GM12891 (cell line): ENCODE data around the gene TNS3.

Experiments used
- DNase-seq: peaks from one replicate; pipeline ENCODE4 v3.0.0; 2011; ENCODE audit warnings: low spot score; ENCODE audit not compliant: insufficient read length
- FAIRE-seq: peaks from 2 replicates; lab custom pipeline; 2011; peaks lifted over from hg19 to GRCh38; lab: Jason Lieb, UNC
- PAX5 ChIP-seq: IDR thresholded peaks from 2 replicates; pipeline ENCODE4 v1.6.1; 2011; ENCODE audit warnings: low read length, moderate library complexity, mild to moderate bottlenecking; ENCODE audit not compliant: insufficient read depth, severe bottlenecking
- POLR2A ChIP-seq: IDR thresholded peaks from 2 replicates; pipeline ENCODE4 v1.6.1; 2011; ENCODE audit warnings: low read depth, low read length, control low read depth
- POLR2AphosphoS5 ChIP-seq: IDR thresholded peaks from 2 replicates; pipeline ENCODE4 v1.6.1; 2011; ENCODE audit warnings: low read depth, low read length, control low read depth
- POU2F2 ChIP-seq: IDR thresholded peaks from 2 replicates; pipeline ENCODE4 v1.6.1; 2011; ENCODE audit warnings: low read depth, mild to moderate bottlenecking, control low read depth, low read length, moderate library complexity
- SPI1 ChIP-seq: IDR thresholded peaks from 2 replicates; pipeline ENCODE4 v1.6.1; 2011; ENCODE audit warnings: low read depth, low read length, control low read depth
- TAF1 ChIP-seq: IDR thresholded peaks from 2 replicates; pipeline ENCODE4 v1.6.1; 2011; ENCODE audit warnings: low read depth, low read length, control low read depth

Gene TNS3

GRCh38 chr7:47227762-47228177 is 354.1 kb downstream of the TNS3 start:
- FAIRE-seq (no peak), DNase-seq (no peak)
- TF ChIP-seq POLR2AphosphoS5 (no peak), POLR2A (no peak), POU2F2 (no peak), SPI1 (no peak), TAF1 (no peak), PAX5 (no peak)

- TF ChIP-seq POLR2AphosphoS5 (no peak), SPI1 (no peak), POLR2A (no peak), PAX5 (no peak), TAF1 (no peak), POU2F2 (no peak)
- FAIRE-seq (no peak), DNase-seq (no peak)
Observed at GRCh38 chr7:47226696-47227095, 355.2 kb downstream of the TNS3 start.

GRCh38 chr7:47225387-47226131 is 356.4 kb downstream of the TNS3 start:
- FAIRE-seq, result no peak
- TF ChIP-seq SPI1, result peak; percentile 53
- TF ChIP-seq TAF1, result no peak
- DNase-seq, result no peak
